Lung (tissue), 12 donors: ENCODE measurements around the gene TRIM52. TPM values are rescaled to one million over a fixed set of nuclear protein-coding genes. Genes with fewer than 3 reads are reported as not detected.
A peak's percentile ranks its signal among the peaks of the same experiment; 100 is the strongest.

Experiments
- ATAC-seq: fragments of 200-7000 bp; cut with Tn5 transposase; one replicate; pipeline ENCODE4 v1.9.1; 2020; ENCODE audit warnings: moderate number of reproducible peaks; ENCODE audit not compliant: insufficient read depth, low FRiP score
- DNase-seq, 3 donors: peaks; one replicate each; pipeline ENCODE4 v3.0.0-alpha.2; 2013 to 2017
- H3K27ac ChIP-seq, 2 donors: one replicate each; pipeline ENCODE4 v1.5.1; 2013; ENCODE audit warnings: mild to moderate bottlenecking in 2 of 2, moderate library complexity in 2 of 2, control low read depth in 1 of 2, inconsistent platforms in 1 of 2, low read depth in 1 of 2, low read length in 1 of 2
- H3K27me3 ChIP-seq, 3 donors: one replicate each; pipeline ENCODE4 v1.5.1; 2013; ENCODE audit warnings: low read length in 2 of 3; ENCODE audit not compliant: control insufficient read depth in 3 of 3, insufficient read depth in 3 of 3
- H3K36me3 ChIP-seq, 4 donors: one replicate each; pipeline ENCODE4 v1.5.1; 2013; ENCODE audit warnings: low read length in 4 of 4, mild to moderate bottlenecking in 1 of 4, moderate library complexity in 1 of 4; ENCODE audit not compliant: control insufficient read depth in 4 of 4, insufficient read depth in 4 of 4
- H3K4me1 ChIP-seq, 5 donors: one replicate each; pipeline ENCODE4 v1.5.1; 2013; ENCODE audit warnings: low read length in 5 of 5, mild to moderate bottlenecking in 2 of 5, moderate library complexity in 1 of 5; ENCODE audit not compliant: control insufficient read depth in 5 of 5, insufficient read depth in 5 of 5
- H3K4me3 ChIP-seq: one replicate; pipeline ENCODE4 v1.5.1; 2013; ENCODE audit warnings: mild to moderate bottlenecking, control low read depth, moderate library complexity
- H3K9ac ChIP-seq, 2 donors: one replicate each; pipeline ENCODE4 v1.5.1; 2013; ENCODE audit warnings: low read length in 2 of 2, control low read depth in 1 of 2; ENCODE audit not compliant: insufficient read depth in 1 of 2
- H3K9me3 ChIP-seq, 4 donors: one replicate each; pipeline ENCODE4 v1.5.1; 2013; ENCODE audit warnings: low read length in 3 of 4, mild to moderate bottlenecking in 1 of 4, moderate library complexity in 1 of 4; ENCODE audit not compliant: control insufficient read depth in 4 of 4, insufficient read depth in 3 of 4
- WGBS, 2 donors: extraction: QIAGEN DNeasy Blood & Tissue Kit; methylation state at CpG; one replicate each; pipeline ENCODE4 v1.1.7; 2013; 5-methylcytosine and 5-hydroxymethylcytosine counted together
- polyA plus RNA-seq, 2 donors: library from polyadenylated mRNA; stranded (reverse); fragments of 200-250 nt; gene quantifications; one replicate each; pipeline ENCODE4 v1.2.1, GENCODE V29; 2013
- total RNA-seq, 2 donors: library from RNA; depleted of rRNA in 1 of 2; stranded (reverse); fragments of >200 nt in 1 of 2; gene quantifications; one replicate each; pipeline ENCODE4 v1.2.1, GENCODE V29; 2014 to 2021
- TF ChIP-seq, protein P1 (sequence below): IDR thresholded peaks from 2 replicates; pipeline ENCODE4 v1.5.1; 2012; ENCODE audit warnings: mild to moderate bottlenecking; ENCODE audit errors: control extremely low read depth, extremely low read depth
- donor health status: control.
- donor health status: control.
- donor health status: Bipolar disorder and iron deficiency.
- donor health status: healthy.
- donor health status: DM: yes; HTN: yes; CAD: no.

TRIM52 gene
- total and polyA plus RNA-seq, 4 donors = 6.5 to 19.3 (median 13.8) TPM

DNA sequence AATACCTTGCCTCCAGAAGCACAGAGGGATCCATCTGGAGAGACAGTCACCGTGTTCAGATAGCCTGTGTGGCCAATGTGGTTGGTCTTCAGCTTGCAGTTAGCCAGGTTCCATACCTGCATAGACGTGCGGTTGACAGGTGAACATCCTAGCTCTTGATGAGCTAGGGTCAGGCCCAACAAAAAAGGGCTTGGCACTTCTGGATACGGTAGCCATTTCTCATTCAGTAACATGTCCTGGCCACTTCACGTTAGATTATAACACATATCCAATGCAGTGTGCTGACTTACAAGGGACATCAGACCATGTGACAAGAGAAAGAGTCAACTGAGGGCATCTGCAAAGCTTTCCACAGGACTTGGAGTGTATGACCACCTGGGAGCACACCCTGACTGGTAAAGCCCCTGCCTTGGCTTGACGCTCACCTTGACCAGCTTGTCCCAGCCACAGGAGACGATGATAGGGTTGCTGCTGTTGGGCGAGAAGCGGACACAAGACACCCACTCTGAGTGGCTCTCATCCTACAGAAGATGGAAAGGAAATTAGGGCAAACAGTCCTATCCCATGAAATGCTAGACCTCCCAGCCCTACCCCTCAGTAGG is 21.8 kb downstream of the TRIM52 start:
- no peak overlapping the region for H3K9ac ChIP-seq
- 93 to 95% methylated on average over 9 of the region's 9 CpGs for WGBS, 2 donors
- TF ChIP-seq, protein P1, sequence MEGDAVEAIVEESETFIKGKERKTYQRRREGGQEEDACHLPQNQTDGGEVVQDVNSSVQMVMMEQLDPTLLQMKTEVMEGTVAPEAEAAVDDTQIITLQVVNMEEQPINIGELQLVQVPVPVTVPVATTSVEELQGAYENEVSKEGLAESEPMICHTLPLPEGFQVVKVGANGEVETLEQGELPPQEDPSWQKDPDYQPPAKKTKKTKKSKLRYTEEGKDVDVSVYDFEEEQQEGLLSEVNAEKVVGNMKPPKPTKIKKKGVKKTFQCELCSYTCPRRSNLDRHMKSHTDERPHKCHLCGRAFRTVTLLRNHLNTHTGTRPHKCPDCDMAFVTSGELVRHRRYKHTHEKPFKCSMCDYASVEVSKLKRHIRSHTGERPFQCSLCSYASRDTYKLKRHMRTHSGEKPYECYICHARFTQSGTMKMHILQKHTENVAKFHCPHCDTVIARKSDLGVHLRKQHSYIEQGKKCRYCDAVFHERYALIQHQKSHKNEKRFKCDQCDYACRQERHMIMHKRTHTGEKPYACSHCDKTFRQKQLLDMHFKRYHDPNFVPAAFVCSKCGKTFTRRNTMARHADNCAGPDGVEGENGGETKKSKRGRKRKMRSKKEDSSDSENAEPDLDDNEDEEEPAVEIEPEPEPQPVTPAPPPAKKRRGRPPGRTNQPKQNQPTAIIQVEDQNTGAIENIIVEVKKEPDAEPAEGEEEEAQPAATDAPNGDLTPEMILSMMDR = no peak

DNA sequence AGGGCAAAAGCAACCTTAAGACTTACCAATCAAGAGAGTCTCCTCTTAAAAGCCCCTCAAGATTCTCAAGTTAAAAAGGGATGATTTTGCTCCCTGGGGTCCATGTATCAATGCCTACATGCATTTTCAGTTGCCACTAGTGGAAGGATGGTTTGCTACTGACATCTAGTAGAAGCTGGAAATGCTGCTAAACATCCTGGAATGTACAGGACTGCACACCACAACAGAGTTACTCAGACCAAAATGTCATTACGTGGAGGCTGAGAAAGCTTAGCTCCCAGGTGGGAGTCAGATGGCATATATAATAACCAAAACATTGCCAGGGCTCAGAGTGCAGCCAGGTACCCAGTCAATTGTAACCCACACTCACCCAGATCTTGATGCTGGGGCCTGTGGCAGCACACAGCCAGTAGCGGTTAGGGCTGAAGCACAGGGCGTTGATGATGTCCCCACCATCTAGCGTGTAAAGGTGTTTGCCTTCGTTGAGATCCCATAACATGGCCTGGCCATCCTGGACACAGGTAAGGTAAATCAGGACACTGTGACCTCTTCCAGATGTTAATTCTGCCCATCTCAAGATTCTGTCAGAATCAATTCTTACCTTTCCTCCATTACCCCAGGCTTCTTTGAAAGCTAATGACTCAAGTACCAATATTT is 23.1 kb downstream of the TRIM52 start:
- Histone ChIP-seq H3K4me1 (peaks cover 9 to 15% (median 12%) of the 10 kb centered on the region in 5 donors), H3K9me3 (no peaks in the 10 kb centered on the region), H3K27me3 (no peaks in the 10 kb centered on the region), H3K4me3 (no peak overlapping the region), H3K36me3 (peaks cover 52 to 83% (median 76%) of the 10 kb centered on the region in 4 donors), H3K9ac (no peak overlapping the region), H3K27ac (no peak overlapping the region)
- TF ChIP-seq, protein P1 = no peak
- no peak for DNase-seq
- 93 to 97% methylated on average over 5 of the region's 5 CpGs for WGBS, 2 donors
- no peak for ATAC-seq

More for the DNA sequence above, 21.8 kb downstream of the TRIM52 start:
- Histone ChIP-seq H3K4me3 (no peak overlapping the region), H3K36me3 (peaks cover 49 to 71% (median 69%) of the 10 kb centered on the region in 4 donors), H3K27me3 (no peaks in the 10 kb centered on the region), H3K4me1 (peaks cover 9 to 15% (median 12%) of the 10 kb centered on the region in 5 donors), H3K9me3 (no peaks in the 10 kb centered on the region), H3K27ac (peak overlapping the region in 1 of 2 donors; percentile 24)
- DNase-seq = no peak
- ATAC-seq = no peak

DNA sequence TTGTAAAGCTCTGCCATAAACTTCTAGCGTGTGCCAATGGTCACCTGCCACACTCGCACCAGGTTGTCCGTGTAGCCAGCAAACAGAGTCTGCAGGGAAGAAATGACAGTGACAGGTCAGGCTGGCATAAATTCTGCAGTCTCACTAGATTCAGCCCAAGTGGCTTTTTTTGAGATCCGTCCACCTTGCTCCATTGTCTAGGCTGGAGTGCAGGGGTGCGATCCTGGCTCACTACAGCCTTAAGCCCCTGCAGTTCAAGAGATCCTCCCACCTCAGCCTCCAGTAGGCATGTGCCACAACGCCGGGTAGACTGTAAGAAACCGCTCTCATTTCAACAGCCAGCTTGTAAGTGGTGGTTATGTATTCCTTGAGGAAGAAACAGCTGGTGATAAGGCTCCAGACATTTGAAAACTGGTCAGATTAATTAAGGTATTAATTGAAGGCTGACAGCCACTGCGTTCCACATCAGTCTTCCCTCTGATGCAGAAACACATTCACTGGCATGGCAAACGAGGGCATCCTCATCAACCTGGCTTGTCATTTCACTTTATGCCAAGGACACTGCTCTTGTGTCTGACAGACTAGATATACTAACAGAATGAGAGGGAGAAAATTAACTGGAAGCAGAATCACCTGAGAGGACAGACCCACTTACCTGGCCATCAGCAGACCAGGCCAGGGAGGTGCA is 23.8 kb downstream of the TRIM52 start:
- ATAC-seq = no peak
- Histone ChIP-seq H3K4me1 (peaks cover 7 to 11% (median 9%) of the 10 kb centered on the region in 5 donors), H3K36me3 (peaks cover 52 to 89% (median 77%) of the 10 kb centered on the region in 4 donors), H3K27ac (no peak overlapping the region), H3K9me3 (no peaks in the 10 kb centered on the region), H3K4me3 (no peak overlapping the region), H3K27me3 (no peaks in the 10 kb centered on the region), H3K9ac (no peak overlapping the region)
- 90 to 95% methylated on average over 10 of the region's 10 CpGs for WGBS, 2 donors
- no peak for DNase-seq
- TF ChIP-seq, protein P1 = no peak
